Measurements from ENCODE around the gene RBFOX2.

DNA sequence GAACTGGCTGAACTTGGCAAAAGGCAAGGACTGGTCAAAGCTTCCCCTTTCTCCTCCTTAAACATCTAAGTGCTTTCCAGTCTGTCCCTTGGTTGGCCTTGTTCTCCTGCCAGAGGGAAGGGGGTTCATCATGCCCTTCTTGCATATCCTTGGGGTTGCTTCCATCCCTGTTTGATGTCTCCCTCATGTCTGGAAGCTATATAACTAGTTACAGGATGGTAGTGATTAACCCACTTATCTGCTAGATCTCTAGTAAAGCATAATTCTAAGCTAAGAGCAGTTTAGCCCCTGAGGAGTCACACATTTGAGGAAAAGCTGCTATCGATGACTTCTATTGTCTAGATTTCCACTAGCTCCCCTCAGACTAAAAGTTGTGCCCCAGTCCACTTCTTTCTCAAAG lies 288.0 kb downstream of the RBFOX2 start:
- TF ChIP-seq, protein P1, sequence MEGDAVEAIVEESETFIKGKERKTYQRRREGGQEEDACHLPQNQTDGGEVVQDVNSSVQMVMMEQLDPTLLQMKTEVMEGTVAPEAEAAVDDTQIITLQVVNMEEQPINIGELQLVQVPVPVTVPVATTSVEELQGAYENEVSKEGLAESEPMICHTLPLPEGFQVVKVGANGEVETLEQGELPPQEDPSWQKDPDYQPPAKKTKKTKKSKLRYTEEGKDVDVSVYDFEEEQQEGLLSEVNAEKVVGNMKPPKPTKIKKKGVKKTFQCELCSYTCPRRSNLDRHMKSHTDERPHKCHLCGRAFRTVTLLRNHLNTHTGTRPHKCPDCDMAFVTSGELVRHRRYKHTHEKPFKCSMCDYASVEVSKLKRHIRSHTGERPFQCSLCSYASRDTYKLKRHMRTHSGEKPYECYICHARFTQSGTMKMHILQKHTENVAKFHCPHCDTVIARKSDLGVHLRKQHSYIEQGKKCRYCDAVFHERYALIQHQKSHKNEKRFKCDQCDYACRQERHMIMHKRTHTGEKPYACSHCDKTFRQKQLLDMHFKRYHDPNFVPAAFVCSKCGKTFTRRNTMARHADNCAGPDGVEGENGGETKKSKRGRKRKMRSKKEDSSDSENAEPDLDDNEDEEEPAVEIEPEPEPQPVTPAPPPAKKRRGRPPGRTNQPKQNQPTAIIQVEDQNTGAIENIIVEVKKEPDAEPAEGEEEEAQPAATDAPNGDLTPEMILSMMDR (conservative IDR thresholded peaks at IDR 0.05; ENCODE audit: low read depth in 2 of 2), result no peak
- TF ChIP-seq, protein P2, sequence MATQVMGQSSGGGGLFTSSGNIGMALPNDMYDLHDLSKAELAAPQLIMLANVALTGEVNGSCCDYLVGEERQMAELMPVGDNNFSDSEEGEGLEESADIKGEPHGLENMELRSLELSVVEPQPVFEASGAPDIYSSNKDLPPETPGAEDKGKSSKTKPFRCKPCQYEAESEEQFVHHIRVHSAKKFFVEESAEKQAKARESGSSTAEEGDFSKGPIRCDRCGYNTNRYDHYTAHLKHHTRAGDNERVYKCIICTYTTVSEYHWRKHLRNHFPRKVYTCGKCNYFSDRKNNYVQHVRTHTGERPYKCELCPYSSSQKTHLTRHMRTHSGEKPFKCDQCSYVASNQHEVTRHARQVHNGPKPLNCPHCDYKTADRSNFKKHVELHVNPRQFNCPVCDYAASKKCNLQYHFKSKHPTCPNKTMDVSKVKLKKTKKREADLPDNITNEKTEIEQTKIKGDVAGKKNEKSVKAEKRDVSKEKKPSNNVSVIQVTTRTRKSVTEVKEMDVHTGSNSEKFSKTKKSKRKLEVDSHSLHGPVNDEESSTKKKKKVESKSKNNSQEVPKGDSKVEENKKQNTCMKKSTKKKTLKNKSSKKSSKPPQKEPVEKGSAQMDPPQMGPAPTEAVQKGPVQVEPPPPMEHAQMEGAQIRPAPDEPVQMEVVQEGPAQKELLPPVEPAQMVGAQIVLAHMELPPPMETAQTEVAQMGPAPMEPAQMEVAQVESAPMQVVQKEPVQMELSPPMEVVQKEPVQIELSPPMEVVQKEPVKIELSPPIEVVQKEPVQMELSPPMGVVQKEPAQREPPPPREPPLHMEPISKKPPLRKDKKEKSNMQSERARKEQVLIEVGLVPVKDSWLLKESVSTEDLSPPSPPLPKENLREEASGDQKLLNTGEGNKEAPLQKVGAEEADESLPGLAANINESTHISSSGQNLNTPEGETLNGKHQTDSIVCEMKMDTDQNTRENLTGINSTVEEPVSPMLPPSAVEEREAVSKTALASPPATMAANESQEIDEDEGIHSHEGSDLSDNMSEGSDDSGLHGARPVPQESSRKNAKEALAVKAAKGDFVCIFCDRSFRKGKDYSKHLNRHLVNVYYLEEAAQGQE (IDR thresholded peaks at IDR 0.05; ENCODE audit: unreplicated experiment), result no peak
- TF ChIP-seq ZNF114 (CRISPR knock-in tag; IDR thresholded peaks at IDR 0.05) (no peak), EZH2 (IDR thresholded peaks at IDR 0.05; ENCODE audit: low read depth, unreplicated experiment) (no peak), EZH2phosphoT487 (IDR thresholded peaks at IDR 0.05; ENCODE audit: unreplicated experiment) (no peak), POLR2AphosphoS5 (IDR thresholded peaks at IDR 0.05; ENCODE audit: low read depth) (no peak)

All from GM23338 (cell line).